ENCODE data around the gene AMZ1.

The AMZ1 gene

DNA sequence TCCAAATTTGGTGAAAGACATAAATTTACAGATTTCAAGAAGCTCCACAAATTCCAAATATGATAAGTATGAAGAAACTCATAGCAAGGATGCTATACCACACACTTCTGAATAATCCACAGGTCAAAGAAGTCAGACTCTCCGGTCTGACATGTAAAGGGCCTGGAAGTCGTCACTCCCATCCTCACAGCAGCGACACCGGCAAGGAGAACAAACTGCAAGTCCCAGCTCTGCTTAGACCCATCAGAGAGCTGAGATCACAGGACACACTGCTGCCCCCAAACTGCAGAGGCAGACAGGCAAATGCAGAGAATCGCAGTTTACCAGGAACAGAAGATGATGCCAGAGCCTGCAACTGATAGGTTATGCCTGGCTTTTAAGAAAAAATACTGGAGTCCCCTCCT, 62.0 kb downstream of the AMZ1 start:
- DNase-seq (ENCODE audit: low read depth in 2 of 2) = no peak

DNA sequence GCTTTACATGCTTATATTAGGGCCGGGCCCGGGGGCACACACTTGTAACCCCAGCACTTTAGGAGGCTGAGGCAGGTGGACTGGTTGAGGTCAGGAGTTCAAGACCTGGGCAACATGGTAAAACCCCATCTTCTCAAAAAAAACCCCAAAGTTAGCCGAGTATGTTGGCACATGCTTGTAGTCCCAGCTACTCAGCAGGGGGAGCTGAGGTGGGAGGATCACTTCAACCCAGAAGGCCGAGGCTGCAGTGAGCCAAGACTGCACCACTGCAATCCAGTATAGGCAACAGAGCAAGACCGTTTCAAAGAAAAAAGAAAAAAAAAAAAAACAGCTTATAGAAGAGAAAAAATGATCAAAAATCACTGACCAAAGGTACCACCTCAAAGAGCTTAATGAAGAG, 63.1 kb downstream of the AMZ1 start:
- DNase-seq (ENCODE audit: low read depth in 2 of 2) = no peak

DNA sequence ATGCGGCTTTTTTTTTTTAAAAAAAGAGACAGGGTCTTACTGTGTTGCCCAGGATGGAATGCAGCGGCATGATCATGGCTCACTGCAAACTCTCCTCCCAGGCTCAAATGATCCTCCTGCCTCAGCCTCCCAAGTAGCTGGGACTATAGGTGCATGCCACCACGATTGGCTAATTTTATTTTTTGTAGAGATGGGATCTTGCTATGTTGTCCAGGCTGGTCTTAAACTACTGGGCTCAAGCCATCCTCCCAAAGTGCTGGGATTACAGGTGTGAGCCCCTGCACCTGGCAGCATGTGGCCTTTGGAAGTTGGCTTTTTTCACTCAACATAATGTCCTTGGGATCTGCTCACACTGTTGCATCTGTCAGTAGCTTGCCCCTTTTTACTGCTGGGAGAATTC, 65.1 kb downstream of the AMZ1 start:
- DNase-seq (ENCODE audit: low read depth in 2 of 2) = no peak

DNA sequence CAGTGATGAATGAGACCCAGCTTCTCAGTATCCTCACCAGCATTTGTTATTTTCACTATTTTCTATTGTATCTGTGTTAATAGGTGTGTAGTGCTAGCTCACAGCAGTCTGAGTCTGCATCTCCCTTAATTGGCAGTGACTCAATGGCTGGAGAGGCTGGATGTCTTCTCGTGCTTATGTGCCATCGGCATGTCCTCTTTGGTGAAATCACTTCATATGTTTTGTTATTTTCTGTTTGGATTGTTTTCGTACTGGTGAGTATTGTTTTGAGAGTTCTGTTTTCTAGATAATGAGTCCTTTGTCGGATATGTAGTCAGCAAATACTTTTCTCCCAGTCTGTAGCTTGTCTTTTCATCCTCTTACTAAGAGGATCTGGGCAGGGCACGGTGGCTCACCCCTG, 66.1 kb downstream of the AMZ1 start:
- DNase-seq (ENCODE audit: low read depth in 2 of 2) = no peak

DNA sequence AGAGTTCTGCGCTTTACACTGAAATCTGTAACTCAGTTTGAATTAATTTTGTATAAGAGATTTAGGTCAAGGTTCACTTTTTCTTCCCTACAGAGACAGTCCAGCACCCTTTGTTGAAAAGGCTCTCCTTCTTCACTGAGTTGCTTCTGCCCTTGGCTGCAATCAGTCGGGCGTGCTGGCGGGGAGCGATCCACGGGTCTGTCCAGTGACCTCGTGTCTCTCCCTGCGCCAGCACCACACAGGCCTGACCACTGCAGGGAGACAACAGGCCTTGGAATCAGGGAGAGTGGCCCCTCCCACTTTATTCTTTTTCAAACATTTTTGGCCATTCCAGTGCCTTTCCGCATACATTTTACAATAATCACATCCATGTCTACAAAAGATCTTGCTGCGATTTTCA, 66.9 kb downstream of the AMZ1 start:
- no peak for DNase-seq (ENCODE audit: low read depth in 2 of 2)

DNA sequence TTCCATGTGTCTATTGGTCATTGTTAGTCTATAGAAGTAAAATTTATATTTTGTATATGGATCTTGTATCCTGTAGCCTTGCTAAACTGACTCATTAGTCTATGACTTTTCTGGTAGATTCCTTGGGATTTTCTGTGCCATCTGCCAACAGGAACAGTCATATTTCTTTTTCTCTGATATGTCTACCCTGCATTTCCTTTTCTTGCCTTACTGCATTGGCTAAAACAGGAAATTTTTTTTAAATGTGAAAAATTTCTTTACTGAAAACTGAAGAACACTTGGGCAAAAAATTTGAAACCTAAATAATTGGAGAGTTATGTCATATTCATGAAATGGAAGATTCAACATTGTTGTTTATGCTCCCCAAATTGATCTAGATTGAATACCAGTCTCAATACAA, 67.5 kb downstream of the AMZ1 start:
- no peak for DNase-seq (ENCODE audit: low read depth in 2 of 2)

DNA sequence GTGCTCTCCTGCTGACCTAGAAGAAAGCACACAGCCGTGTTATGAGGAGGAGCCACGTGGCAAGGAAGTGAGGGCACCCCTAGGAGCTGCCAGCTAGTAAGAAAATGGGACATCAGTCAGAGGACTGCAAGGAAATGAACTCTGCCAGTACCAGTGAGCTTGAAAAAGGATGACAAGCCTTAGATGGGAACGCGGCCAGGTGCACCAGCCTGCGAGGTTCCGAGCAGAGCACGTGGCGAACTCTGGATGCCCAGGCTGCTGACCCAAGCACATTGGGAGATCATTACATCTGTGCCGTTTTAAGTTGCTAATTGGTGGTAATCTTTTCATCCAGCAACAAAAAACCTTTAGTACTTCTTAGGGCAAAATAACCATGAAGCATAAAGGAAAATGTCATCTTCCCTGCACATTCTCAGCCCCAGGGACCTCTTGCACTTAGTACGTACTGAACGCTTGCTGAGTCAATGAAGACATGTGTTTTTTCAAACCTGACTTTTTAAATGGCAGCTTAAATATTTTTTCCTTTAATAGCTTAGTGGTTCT, 69.4 kb downstream of the AMZ1 start:
- DNase-seq (ENCODE audit: low read depth in 2 of 2) = no peak

DNA sequence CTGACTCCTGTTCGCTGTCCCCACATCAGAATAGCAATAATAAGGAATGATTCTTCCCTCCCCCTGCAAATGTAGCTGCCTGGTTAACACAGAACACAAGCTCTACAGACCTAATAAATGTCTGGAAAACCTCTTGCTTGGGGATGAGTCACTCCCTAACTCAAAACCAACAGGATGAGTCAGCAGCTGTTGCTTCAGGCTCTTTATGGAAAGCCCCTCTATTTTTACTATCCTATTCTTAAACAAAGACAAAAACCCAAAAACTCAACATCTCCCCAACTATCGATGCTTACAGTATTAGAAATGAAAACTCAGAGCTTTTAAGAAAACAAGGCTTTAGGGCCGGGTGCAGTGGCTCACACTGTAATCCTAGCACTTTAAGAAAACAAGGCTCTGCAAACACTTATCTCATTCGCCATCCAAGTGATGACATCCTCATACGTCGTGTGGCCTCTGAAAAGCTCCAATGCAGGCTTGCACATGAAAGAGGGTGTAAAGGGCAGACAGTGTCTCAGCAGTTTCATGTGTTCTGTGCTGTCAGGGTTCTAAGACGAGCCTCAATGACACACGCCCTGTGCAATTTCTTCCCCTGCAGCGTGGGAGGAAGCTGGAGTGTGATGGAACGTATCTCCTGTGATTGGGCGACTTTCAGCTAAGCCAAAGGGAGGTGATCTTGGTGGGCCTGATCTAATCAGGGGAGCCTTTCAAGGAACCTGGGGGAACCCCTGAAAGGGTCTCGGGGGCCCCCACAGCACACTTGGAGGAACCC, 70.1 kb downstream of the AMZ1 start:
- peak; percentile 51 to 56 for DNase-seq (ENCODE audit: low read depth in 2 of 2)

DNA sequence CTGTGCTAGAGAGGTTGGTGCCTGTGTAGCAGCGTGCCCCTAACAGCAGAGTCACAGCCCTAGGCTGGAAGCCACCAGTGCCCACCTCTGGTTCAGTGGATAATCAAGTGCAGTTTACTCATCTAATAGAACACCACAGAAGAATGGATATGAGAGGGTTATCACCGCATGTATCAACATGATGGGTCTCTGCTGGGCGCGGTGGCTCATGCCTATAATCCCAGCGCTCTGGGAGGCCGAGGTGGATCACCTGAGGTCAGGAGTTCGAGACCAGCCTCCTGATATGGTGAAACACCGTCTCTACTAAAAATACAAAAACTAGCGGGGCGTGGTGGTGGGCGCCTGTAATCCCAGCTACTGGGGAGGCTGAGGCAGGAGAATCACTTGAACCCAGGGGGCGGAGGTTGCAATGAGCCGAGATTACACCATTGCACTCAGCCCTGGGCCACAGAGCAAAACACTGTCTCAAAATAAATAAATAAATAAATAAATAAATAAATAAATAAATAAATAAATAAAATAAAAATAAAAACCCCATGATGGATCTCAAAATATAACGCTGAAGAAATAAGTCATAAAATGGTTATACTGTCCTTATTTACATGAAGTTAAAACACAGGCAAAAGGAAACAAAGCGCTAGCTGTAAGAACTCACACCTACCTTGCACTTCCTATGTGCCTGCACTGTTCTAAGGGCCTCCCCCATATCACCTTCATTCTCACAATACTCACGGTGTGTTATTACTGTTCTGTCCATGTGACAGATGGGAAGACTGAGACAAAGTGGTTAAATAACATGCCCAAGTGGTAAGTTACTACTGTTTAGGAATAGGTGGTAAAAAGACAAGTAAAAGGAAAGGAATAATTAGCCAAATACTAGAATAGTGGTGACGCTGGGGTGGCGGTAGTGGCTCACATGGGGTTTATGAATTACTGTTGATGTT, 70.9 kb downstream of the AMZ1 start:
- no peak for DNase-seq (ENCODE audit: low read depth in 2 of 2)

DNA sequence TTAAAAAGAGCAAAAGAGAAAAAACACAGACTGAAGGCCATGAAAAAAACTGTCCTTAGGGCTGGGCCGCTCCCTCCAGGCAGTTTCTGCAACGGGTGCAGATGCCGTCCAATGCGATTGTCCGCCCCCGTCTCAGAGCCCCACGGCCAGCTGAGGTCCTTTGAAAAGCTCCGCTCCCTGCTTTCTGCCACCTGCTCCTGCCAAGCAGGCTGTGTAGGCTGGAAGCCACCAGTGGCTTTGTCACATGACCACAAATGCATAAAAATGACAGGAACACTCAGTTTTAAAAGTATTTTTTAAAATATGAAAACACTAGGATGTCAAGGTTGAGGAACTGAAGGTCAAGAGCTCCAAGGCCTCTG, 71.7 kb downstream of the AMZ1 start:
- DNase-seq (ENCODE audit: low read depth in 2 of 2) = no peak

DNA sequence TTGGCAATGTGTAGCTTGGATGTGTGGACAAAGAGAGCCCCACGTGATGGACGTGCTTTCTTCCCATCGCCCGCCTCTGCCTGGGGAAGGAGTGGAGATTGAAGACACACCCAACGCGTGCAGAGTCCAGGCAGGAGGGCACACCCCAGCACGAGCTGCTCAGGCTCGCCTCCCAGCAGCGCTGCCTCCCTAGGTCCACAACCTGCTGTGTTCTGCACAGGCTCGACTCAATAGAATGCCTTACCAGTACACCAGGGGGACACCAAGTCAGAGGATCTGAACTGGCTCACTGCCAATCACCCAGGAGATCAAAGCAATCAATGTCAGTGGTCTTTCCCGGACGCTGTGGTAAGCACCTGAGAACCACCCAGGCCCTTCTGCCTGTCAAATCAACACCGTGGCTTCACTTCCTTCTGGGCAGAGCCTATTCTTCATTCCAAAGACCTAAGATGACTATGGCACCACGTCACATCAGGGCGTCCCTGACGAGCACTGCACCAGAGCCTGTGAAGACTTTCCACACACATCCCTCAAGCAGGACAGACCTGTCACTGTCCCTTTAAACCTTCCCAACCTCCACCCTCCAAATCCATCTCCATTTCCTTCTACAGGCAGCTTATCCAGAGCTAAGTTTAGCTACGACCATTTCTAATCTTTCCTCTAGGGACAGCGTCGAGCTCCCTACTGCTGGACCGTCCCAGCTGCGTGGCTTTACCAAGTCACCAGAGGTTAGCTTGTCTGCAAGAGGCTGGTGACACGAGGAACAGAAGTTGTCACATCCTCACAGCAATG, 72.3 kb downstream of the AMZ1 start:
- DNase-seq (ENCODE audit: low read depth in 2 of 2) = no peak

DNA sequence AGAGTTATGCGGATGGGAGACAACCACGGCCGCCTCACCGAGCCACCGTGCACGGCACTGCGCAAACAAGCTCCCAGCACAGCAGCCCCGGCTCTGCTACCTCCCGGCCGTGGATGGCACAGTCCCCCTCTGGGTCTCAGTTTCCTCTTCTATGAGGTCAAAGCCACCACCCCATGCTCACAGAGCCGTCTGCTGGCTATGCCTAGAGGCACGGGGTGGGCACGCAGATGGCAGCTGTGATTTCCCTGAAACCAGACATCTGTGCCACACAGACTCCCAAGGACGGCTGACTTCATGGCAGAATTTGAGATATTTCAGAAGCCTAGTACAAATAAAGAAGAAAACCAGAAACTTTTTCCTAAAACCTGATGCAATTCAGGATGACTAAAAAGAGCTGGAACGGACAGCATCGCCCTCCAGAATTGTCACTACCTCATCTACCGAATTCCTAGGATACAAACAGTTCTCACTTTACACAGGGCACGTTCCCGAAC, 73.2 kb downstream of the AMZ1 start:
- no peak for DNase-seq (ENCODE audit: low read depth in 2 of 2)

DNA sequence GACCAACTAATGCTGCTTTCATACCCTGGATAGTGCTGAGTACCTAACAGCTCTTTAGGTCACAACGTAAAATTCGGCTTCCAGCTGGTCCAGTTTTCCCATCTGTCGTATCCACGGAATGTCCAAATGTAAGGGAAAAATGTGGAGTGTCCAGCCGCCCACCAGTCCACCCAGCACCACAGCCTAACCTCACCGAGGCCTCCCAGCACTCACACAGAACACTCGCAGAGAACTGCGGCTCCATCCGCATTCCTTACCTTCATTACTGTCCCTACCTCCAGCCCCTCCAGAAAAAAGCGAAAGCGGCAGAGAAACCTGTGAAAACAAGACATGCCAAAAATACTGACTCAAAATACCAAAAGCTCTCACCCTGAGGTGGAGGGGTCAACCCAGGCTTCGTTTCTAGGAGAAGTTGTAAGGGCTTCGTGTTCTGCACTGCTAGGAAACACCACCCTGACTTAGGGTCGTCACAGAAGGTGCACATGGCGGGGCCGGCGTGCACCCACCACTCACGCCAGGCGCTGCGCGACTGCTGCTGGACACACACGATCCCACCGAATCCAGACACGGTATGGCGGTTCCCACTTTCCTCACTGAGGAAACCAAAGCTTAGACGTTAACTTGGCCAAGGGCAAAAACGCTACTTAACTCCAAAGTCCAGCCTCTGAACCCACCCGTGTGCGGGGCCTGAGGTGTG, 73.9 kb downstream of the AMZ1 start:
- DNase-seq (ENCODE audit: low read depth in 2 of 2) = no peak

DNA sequence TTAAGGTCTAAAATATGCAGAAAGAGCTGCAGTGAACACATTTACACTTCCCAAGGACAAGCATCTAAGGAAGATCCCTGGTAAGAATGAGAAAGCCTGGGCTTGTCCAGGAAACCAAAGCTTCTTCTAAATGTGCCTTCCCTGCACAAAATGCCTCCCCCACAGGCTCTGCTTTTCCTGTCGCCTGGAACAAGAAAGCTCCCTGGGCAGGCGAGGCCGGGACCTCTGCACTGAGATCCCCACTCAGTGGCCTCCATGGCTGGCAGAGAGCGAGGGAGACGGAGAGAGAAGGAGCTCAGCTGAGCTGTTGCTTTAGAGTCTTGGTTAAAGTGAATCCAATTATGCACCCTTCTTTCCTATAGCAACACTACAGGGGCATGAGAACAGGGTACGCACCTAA, 75.6 kb downstream of the AMZ1 start:
- no peak for DNase-seq (ENCODE audit: low read depth in 2 of 2)

DNA sequence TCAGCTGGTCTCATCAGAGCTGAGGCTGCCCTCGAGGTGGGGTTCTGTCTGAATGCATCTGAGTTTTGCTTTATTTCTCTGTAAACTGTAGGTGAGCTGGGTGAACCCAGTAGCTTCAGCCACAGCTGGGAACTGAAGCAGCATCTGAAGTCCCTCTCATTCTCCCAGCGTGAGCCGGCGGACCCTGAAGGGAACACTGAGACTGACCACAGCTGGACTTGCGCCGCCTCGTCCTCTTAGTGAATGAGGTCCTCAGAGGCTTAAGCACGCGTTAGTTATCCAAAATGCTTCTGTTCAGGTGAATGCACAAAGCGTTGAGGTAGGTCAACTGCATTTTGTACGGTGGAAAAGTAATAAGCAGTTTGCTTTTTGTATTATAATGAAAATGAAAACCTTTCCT, 76.6 kb downstream of the AMZ1 start:
- DNase-seq (ENCODE audit: low read depth in 2 of 2) = no peak

Measured in stimulated activated CD8-positive, alpha-beta memory T cell treated with anti-CD3 and anti-CD28 coated beads, Interleukin-7, amount 100 ng/mL, for 4 hours (primary cell).